Esophagus muscularis mucosa (tissue), 4 donors: ENCODE results near the gene TIMM9.

Experiments used
- CTCF ChIP-seq, 3 experiments: fragments of 200-600 bp in 2 of 3; fragments of 450-650 bp in 1 of 3; sonication (generic) in 2 of 3; IDR thresholded peaks; one replicate each; pipeline ENCODE4 v1.5.1; 2017 to 2019; ENCODE audit warnings: antibody characterized with exemption in 3 of 3, mild to moderate bottlenecking in 2 of 3, moderate library complexity in 1 of 3
- EP300 ChIP-seq: sonication (generic); formaldehyde crosslinking; IDR thresholded peaks from one replicate; pipeline ENCODE4 v1.6.1; 2017; ENCODE audit warnings: antibody characterized with exemption
- POLR2A ChIP-seq: fragments of 450-650 bp; IDR thresholded peaks from one replicate; pipeline ENCODE4 v1.6.1; 2017; ENCODE audit warnings: antibody characterized with exemption, moderate library complexity, mild to moderate bottlenecking, low read depth

GRCh38 chr14:58455593-58456265, 28.4 kb upstream of the TIMM9 start:
- TF ChIP-seq EP300, result no peak
- TF ChIP-seq CTCF (IDR thresholded peaks at IDR 0.05), result no peak
- no peak for TF ChIP-seq POLR2A
